ENCODE measurements around the gene CDH23. TPM values are rescaled to one million over a fixed set of nuclear protein-coding genes. Genes with fewer than 3 reads are reported as not detected.

CDH23 gene
- total and polyA plus RNA-seq, 2 of the 8 experiments (the other 6 are each of a cell fraction or from before 2014, with no cell fraction given), result 1.9 to 4.9 TPM

- H2BK5ac ChIP-seq (ENCODE audit: low read depth, low read length), result no peak overlapping the region
- no peak overlapping the region; a peak in 1 of 7 replicates for H3K9ac ChIP-seq (replicated peaks in 1 of 4; ENCODE audit: extremely low read depth in 1 of 4, low read depth in 3 of 4, low read length in 3 of 4)
- no peak overlapping the region for H4K91ac ChIP-seq (replicated peaks; ENCODE audit: insufficient read length, low read length)
- H3K18ac ChIP-seq (ENCODE audit: extremely low read depth, low read length), result no peak overlapping the region
- H2BK15ac ChIP-seq (ENCODE audit: low read length), result no peak overlapping the region
- no peak for TF ChIP-seq KDM1A (IDR thresholded peaks at IDR 0.05; ENCODE audit: borderline replicate concordance, low read length)
- TF ChIP-seq ATF3 (IDR thresholded peaks at IDR 0.05; ENCODE audit: insufficient read depth, low read depth, low read length), result no peak
- TF ChIP-seq GABPA (IDR thresholded peaks at IDR 0.05; ENCODE audit: borderline replicate concordance, insufficient read depth, low read length), result no peak
- DNase-seq (ENCODE audit: low read depth in 1 of 2, low spot score in 2 of 2) (no peak), FAIRE-seq (no peak)
- H3K4me2 ChIP-seq (ENCODE audit: insufficient read depth in 1 of 2, low read depth in 2 of 2, low read length in 2 of 2), result no peak overlapping the region
- H3K36me3 ChIP-seq (ENCODE audit: control insufficient read depth in 2 of 4, insufficient read depth in 4 of 4, low read length in 3 of 4), result no peaks in the 10 kb centered on the region
- no peaks in the 10 kb centered on the region; the same call in 1 of the 2 replicates for H3K23me2 ChIP-seq (ENCODE audit: low read depth, low read length)
- CTCF ChIA-PET (ENCODE audit: partially characterized antibody), result interaction anchor here (0.9 to 3.0 kb wide), 10 partner anchors 9 to 214 kb away, joined by 3 to 10 read pairs (median 4); no protein-coding TSS in a partner anchor
- no peak overlapping the region for H2AFZ ChIP-seq (ENCODE audit: low read length)
- H3K79me2 ChIP-seq (ENCODE audit: control insufficient read depth in 1 of 2, insufficient read depth in 2 of 2, low read length in 2 of 2), result no peaks in the 10 kb centered on the region
- H2BK120ac ChIP-seq (replicated peaks; ENCODE audit: low read depth, low read length), result no peak overlapping the region
- H3K9me3 ChIP-seq (ENCODE audit: insufficient read depth in 2 of 2, low read depth in 1 of 2, low read length in 1 of 2), result no peaks in the 10 kb centered on the region
- H3K23ac ChIP-seq (ENCODE audit: insufficient read length), result no peak overlapping the region
- no peak overlapping the region for H3K14ac ChIP-seq (ENCODE audit: insufficient read length)
- H4K8ac ChIP-seq (ENCODE audit: extremely low read depth, insufficient read depth, low read length), result no peak overlapping the region
- H3K27me3 ChIP-seq (replicated peaks in 1 of 4; ENCODE audit: control insufficient read depth in 3 of 4, extremely low read depth in 1 of 4, insufficient read depth in 3 of 4, low read length in 3 of 4), result peaks cover 0 to 33% (median 23%) of the 10 kb centered on the region in 4 experiments; a peak in 6 of 7 replicates
- peaks cover 0 to 4% (median 1%) of the 10 kb centered on the region in 4 experiments; a peak in 1 of 7 replicates for H3K4me1 ChIP-seq (replicated peaks in 1 of 4; ENCODE audit: control insufficient read depth in 3 of 4, insufficient read depth in 4 of 4, low read length in 3 of 4)
- H3K27ac ChIP-seq (ENCODE audit: low read depth, low read length), result no peak overlapping the region
- H2BK12ac ChIP-seq (ENCODE audit: low read depth, low read length), result peak overlapping the region; percentile 46; the same call in 1 of the 2 replicates
- no peaks in the 10 kb centered on the region for H4K20me1 ChIP-seq (replicated peaks in 1 of 2; ENCODE audit: control insufficient read depth in 1 of 2, insufficient read depth in 2 of 2, low read length in 2 of 2)
- H3K4ac ChIP-seq (replicated peaks; ENCODE audit: insufficient read length, low read depth, low read length), result no peak overlapping the region
- H2BK20ac ChIP-seq (ENCODE audit: low read length), result no peak overlapping the region
- H3K56ac ChIP-seq (replicated peaks; ENCODE audit: insufficient read length, low read depth, low read length), result no peak overlapping the region
- 90% methylated on average over 8 of the region's 8 CpGs; no CpG with 5 or more reads in 1 of the 2 experiments for WGBS, 2 experiments (ENCODE audit: extremely low coverage in 1 of 2, insufficient coverage in 1 of 2, insufficient read length in 1 of 2, insufficient replicate concordance in 2 of 2, low coverage in 1 of 2, low lambda C conversion rate in 2 of 2, missing lambda C conversion rate in 1 of 2)
- no peak overlapping the region for H4K5ac ChIP-seq (ENCODE audit: insufficient read length, low read depth, low read length)
- no peak overlapping the region for H2AK5ac ChIP-seq (ENCODE audit: low read depth, low read length)
- H3K79me1 ChIP-seq (ENCODE audit: low read depth, low read length), result no peaks in the 10 kb centered on the region
- no peak overlapping the region for H3K4me3 ChIP-seq (ENCODE audit: extremely low read depth in 1 of 4, insufficient read depth in 2 of 4, low read depth in 3 of 4, low read length in 4 of 4)
- POLR2A ChIA-PET (ENCODE audit: partially characterized antibody), result no interaction called here
These were observed 97.8 kb downstream of the CDH23 start for GRCh38 chr10:71494476-71494875.
